SH-SY5Y (cell line): ENCODE results near the gene TLE5.

Experiments
- GATA2 ChIP-seq: IDR thresholded peaks from 2 replicates; pipeline ENCODE4 v1.6.1; 2011; ENCODE audit warnings: mild to moderate bottlenecking, low read depth, low read length
- GATA3 ChIP-seq: IDR thresholded peaks from 2 replicates; pipeline ENCODE4 v1.6.1; 2011; ENCODE audit warnings: low read depth, mild to moderate bottlenecking, low read length, moderate library complexity

Gene TLE5

DNA sequence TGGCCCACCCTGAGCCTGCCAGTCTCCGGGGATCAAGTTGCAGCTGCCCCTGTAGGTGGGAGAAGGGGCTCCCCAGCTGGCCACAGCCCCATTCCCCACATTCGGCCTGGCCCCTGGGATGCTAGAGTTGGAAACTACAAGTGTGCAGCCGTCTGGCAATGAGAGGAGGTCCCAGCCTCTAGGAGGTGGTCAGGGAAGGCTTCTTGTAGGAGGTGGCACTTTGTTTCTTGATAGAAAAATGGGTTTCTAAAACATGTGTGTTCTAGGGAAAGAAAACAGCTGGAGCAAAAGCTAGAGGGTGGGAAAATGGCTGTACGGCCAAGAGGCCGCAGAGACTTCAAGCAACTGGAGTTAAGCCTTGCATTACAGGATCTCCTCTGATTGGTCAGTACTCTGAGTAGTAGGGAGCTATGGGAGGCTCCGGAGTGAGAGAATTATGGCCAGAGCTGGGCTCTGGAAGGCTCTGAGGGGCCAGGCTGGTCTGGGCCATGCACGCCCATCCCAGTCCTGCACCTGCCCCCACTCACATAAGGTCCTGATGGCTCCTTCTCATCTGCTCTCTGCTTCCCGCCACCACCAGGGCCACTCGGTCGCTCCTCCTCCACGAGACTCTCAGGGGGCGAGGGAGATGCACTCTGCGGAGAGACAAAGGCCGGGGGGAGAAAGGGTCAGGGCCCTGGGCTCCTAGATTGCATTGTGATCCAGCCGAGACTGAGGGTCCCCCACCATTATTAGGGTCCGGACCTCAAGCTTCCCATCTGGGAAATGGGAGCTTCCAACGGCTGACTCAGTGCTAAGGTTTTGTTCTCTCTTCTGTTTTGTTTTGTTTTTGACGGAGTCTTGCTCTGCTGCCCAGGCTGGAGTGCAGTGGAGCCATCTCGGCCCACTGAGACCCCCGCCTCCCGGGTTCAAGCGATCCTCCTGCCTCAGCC is 46.9 kb downstream of the TLE5 start:
- no peak for TF ChIP-seq GATA3
- TF ChIP-seq GATA2, result no peak

GRCh38 chr19:3014135-3014534 is 48.2 kb downstream of the TLE5 start:
- TF ChIP-seq GATA2 (no peak), GATA3 (no peak)

DNA sequence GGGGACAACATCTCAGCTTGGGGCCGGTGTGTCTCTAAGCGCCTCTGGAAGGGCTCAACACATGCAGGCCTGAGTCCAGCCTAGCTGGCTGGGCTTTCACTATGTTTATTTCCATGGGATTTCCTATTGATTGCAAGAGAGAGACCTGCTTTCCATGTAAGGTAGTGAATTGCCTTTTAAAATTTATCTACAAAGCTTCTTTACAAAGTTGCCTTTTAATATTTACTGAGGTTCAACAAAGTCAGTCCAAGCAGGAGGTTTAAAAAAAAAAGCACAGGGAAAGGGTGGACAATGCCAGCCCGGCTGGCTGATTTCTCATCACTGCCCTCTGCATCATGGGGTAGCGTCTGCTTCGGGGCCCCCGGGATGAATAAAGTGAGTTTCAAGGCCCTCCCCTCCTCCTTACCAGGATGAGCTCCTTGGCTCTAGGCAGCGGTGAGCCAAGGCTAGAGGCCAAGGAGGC is 49.0 kb downstream of the TLE5 start:
- TF ChIP-seq GATA3, result no peak
- no peak for TF ChIP-seq GATA2

- no peak for TF ChIP-seq GATA3
- TF ChIP-seq GATA2, result no peak
These were observed 49.6 kb downstream of the TLE5 start for GRCh38 chr19:3012621-3013262.

DNA sequence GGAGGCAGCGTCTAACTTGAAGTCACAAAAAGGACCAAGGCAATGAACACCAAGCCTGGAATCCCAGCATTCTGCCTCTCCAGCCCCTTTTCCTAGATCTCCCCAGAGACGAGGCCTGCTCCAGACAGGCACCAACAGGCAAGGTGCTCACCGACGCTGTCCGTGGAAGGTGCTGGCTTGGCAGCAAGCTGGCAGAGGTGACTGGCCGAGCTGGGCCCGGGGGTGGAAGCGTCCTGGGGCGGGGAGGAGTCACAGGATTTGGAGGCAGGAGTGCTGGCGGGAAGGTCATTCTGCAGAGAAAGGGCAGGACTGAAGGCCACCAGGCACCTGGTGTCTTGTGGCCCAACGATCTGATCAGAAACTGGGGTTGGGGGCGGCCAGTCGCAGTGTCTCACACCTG is 51.4 kb downstream of the TLE5 start:
- TF ChIP-seq GATA2 (no peak), GATA3 (no peak)

DNA sequence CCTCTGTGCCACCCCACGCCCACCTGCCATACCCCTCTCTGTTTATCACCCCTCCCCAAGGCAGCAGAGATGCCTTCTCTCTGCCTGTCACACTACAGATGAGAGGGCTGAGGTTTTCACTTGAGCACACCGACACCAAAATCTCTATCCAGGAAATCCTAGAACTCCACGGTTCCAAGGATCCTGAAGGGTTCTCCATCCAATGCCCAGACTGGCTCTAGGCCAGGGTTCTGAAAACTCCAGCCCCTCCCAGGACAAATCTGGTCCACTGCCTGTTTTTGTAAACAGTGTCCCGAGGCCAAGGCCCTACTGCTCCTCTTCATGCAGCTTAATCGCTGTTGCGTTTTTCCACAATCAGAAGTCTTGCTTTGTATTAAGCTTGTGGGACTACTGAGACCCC is 53.3 kb downstream of the TLE5 start:
- TF ChIP-seq GATA3 (no peak), GATA2 (no peak)

DNA sequence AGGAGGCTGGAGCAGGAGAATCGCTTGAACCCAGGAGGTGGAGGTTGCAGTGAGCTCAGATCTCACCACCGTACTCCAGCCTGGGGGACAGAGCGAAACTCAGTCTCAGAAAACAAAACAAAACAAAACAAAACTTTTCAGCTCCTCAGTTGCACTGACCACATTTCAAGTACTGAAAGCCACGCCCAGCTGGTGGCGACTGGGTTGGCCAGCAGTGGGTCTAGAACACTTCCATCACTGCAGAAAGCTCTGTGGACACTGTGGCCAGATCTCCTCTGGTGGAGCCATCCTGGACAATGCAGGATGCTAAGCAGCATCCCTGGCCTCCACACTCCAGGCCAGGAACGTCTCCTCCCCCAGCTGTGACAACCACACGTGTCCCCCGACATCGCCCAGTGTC is 54.3 kb downstream of the TLE5 start:
- no peak for TF ChIP-seq GATA2
- no peak for TF ChIP-seq GATA3

GRCh38 chr19:3006075-3006767 is 56.1 kb downstream of the TLE5 start:
- TF ChIP-seq GATA3 (no peak), GATA2 (no peak)

- peak; percentile 81 for TF ChIP-seq GATA2
- TF ChIP-seq GATA3, result no peak
These were observed 57.0 kb downstream of the TLE5 start for GRCh38 chr19:3005345-3005744.

DNA sequence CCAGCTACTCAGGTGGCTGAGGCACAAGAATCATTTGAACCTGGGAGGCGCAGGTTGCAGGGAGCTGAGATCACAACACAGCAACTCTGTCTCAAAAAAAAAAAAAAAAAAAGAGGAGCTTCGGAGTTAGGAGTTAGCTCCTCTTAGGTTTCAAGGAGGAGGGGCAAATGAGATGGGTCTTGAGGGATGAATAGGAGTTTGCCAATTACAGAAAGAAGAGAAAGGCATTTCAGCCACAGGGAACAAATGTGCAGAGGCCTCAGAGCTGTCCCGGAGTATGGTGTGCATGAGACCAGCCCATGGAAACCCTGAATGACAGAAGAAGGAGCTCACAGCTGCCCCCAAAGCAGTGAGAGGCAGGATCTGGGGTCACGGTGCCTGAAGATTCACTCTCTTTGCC is 57.8 kb downstream of the TLE5 start:
- no peak for TF ChIP-seq GATA2
- TF ChIP-seq GATA3, result no peak

DNA sequence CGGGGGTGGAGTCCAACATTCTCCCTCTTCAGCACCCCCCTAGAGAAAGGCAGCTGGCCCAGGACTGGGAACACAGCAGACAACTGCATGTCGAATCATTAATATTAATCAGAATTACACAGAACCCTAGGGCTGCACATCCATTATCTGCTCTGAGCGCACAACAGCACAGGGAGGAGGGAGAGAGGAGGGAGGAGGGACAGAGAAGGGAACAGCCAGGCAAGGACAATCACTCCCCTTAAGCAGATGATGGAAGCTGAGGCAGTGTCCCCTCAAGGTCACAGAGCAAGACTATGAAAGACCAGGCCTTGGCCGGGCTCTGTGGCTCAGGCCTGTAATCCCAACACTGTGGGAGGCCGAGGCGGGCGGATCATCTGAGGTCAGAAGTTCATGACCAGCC is 59.2 kb downstream of the TLE5 start:
- TF ChIP-seq GATA3 (no peak), GATA2 (no peak)
